Measurements from ENCODE around the gene GTSE1.

DNA sequence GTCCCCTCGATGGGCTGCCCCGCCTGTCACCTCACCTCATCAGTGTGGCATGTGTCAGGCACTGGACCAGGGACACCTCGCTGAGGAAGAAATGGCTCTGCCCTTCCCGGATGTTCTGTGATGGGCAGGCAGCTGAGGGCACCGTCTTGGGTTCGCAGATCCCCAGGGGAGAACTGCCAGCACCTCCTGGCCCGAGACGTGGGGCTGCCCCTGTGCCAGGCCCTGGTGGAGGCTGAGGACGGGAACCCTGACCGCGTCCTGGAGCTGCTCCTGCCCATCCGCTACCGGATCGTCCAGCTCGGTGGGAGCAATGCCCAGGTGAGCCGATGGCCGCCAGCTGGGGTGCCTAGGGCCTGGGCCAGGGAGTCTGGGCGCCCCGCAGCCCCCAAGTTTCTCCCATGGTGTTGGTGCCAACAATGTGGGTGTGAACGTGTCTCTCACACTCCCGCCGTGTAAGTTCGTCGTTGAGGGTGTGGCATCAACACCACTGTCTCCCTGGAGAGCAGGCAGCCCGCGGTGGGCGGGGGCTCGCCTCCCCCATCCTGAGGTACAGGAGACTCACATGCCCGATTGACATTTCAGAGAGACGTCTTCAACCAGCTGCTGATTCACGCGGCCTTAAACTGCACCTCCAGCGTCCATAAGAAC is 7.3 kb upstream of the GTSE1 start:
- no peak for TF ChIP-seq EZH2 (IDR thresholded peaks at IDR 0.05; ENCODE audit: low read length)
- TF ChIP-seq, protein P1, sequence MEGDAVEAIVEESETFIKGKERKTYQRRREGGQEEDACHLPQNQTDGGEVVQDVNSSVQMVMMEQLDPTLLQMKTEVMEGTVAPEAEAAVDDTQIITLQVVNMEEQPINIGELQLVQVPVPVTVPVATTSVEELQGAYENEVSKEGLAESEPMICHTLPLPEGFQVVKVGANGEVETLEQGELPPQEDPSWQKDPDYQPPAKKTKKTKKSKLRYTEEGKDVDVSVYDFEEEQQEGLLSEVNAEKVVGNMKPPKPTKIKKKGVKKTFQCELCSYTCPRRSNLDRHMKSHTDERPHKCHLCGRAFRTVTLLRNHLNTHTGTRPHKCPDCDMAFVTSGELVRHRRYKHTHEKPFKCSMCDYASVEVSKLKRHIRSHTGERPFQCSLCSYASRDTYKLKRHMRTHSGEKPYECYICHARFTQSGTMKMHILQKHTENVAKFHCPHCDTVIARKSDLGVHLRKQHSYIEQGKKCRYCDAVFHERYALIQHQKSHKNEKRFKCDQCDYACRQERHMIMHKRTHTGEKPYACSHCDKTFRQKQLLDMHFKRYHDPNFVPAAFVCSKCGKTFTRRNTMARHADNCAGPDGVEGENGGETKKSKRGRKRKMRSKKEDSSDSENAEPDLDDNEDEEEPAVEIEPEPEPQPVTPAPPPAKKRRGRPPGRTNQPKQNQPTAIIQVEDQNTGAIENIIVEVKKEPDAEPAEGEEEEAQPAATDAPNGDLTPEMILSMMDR (optimal IDR thresholded peaks at IDR 0.05 in 1 of 3, IDR thresholded peaks at IDR 0.05 in 1 of 3, conservative IDR thresholded peaks at IDR 0.05 in 1 of 3; ENCODE audit: extremely low read depth in 1 of 3, insufficient read depth in 2 of 3, low read length in 3 of 3): no peak
